H1 (cell line): ENCODE results near the gene RGR. TPM values are rescaled to one million over a fixed set of nuclear protein-coding genes. Genes with fewer than 3 reads are reported as not detected.
A peak's percentile ranks its signal among the peaks of the same experiment; 100 is the strongest.

Source experiments
- CTCF ChIA-PET: fragments of 300-600 bp; sonication (Branson Sonifier 250); formaldehyde crosslinking; loops from one replicate; lab custom pipeline; 2021; ENCODE audit not compliant: partially characterized antibody; lab: Charles Lee
- POLR2A ChIA-PET: fragments of 300-600 bp; sonication (Branson Sonifier 250); formaldehyde crosslinking; loops from one replicate; lab custom pipeline; 2021; ENCODE audit warnings: inconsistent platforms; ENCODE audit not compliant: partially characterized antibody; lab: Charles Lee
- DNase-seq, 2 experiments: peaks; one replicate each; pipeline versions ENCODE4 v3.0.0 to v3.0.0-alpha.2; 2010 to 2022; ENCODE audit warnings: low spot score in 2 of 2, low read depth in 1 of 2, mixed read lengths in 1 of 2
- FAIRE-seq: peaks from 2 replicates; lab custom pipeline; 2011; peaks lifted over from hg19 to GRCh38; lab: Jason Lieb, UNC
- H2AFZ ChIP-seq: 2 replicates; pipeline ENCODE4 v1.8.1; 2012; ENCODE audit warnings: low read length, inconsistent platforms
- H2AK5ac ChIP-seq: 2 replicates; pipeline ENCODE4 v1.6.1; 2013; ENCODE audit warnings: low read depth, low read length
- H2BK120ac ChIP-seq: replicated peaks from 2 replicates; pipeline ENCODE3; 2013; ENCODE audit warnings: low read depth, low read length, inconsistent platforms
- H2BK12ac ChIP-seq: 2 replicates; pipeline ENCODE4 v1.6.1; 2013; ENCODE audit warnings: low read depth, low read length
- H2BK15ac ChIP-seq: 2 replicates; pipeline ENCODE4 v1.6.1; 2013; ENCODE audit warnings: low read length
- H2BK20ac ChIP-seq: 2 replicates; pipeline ENCODE4 v1.6.1; 2013; ENCODE audit warnings: low read length
- H2BK5ac ChIP-seq: 2 replicates; pipeline ENCODE4 v1.6.1; 2013; ENCODE audit warnings: low read depth, low read length
- H3K14ac ChIP-seq: 2 replicates; pipeline ENCODE4 v1.6.1; 2013; ENCODE audit warnings: inconsistent platforms; ENCODE audit not compliant: insufficient read length
- H3K18ac ChIP-seq: 2 replicates; pipeline ENCODE4 v1.6.1; 2013; ENCODE audit warnings: low read length; ENCODE audit errors: extremely low read depth
- H3K23ac ChIP-seq: 2 replicates; pipeline ENCODE4 v1.6.1; 2013; ENCODE audit warnings: inconsistent platforms; ENCODE audit not compliant: insufficient read length
- H3K23me2 ChIP-seq: 2 replicates; pipeline ENCODE4 v1.6.1; 2013; ENCODE audit warnings: low read depth, low read length
- H3K27ac ChIP-seq: 2 replicates; pipeline ENCODE4 v1.6.1; 2011; ENCODE audit warnings: low read depth, low read length, inconsistent platforms
- H3K27me3 ChIP-seq, 4 experiments: replicated peaks in 1 of 4; 1 replicate in 1 of 4; 2 replicates in 3 of 4; pipeline versions ENCODE4 v1.6.1 to v1.8.1; 2011 to 2013; ENCODE audit warnings: low read length in 3 of 4, mild to moderate bottlenecking in 3 of 4, inconsistent platforms in 2 of 4, mixed read lengths in 2 of 4, moderate library complexity in 1 of 4; ENCODE audit not compliant: control insufficient read depth in 3 of 4, insufficient read depth in 3 of 4; ENCODE audit errors: extremely low read depth in 1 of 4
- H3K36me3 ChIP-seq, 4 experiments: 2 replicates each; pipeline versions ENCODE4 v1.6.1 to v1.8.1; 2011 to 2013; ENCODE audit warnings: mild to moderate bottlenecking in 4 of 4, low read length in 3 of 4, moderate library complexity in 2 of 4, control low read depth in 1 of 4, inconsistent platforms in 1 of 4; ENCODE audit not compliant: insufficient read depth in 4 of 4, control insufficient read depth in 2 of 4
- H3K4ac ChIP-seq: replicated peaks from 2 replicates; pipeline ENCODE3; 2013; ENCODE audit warnings: low read length, low read depth, mixed read lengths, inconsistent platforms; ENCODE audit not compliant: insufficient read length
- H3K4me1 ChIP-seq, 4 experiments: replicated peaks in 1 of 4; 1 replicate in 1 of 4; 2 replicates in 3 of 4; pipeline versions ENCODE4 v1.6.1 to v1.8.1; 2011 to 2013; ENCODE audit warnings: low read length in 3 of 4, inconsistent platforms in 2 of 4, mixed read lengths in 1 of 4; ENCODE audit not compliant: insufficient read depth in 4 of 4, control insufficient read depth in 3 of 4
- H3K4me2 ChIP-seq, 2 experiments: 2 replicates each; pipeline versions ENCODE4 v1.6.1 to v1.8.1; 2011 to 2013; ENCODE audit warnings: low read depth in 2 of 2, low read length in 2 of 2, control low read depth in 1 of 2, inconsistent platforms in 1 of 2, mild to moderate bottlenecking in 1 of 2; ENCODE audit not compliant: insufficient read depth in 1 of 2
- H3K4me3 ChIP-seq, 4 experiments: fragments of 200-600, 300-600 bp in 1 of 4; sonication (generic), shearing (Covaris generic), sonication (Bioruptor Twin) in 1 of 4; 2 replicates each; pipeline versions ENCODE4 v1.5.1 to v1.8.1; 2011 to 2016; ENCODE audit warnings: low read length in 4 of 4, low read depth in 3 of 4, control low read depth in 2 of 4, inconsistent platforms in 2 of 4, mild to moderate bottlenecking in 2 of 4, mixed read lengths in 1 of 4, moderate library complexity in 1 of 4; ENCODE audit not compliant: insufficient read depth in 2 of 4; ENCODE audit errors: extremely low read depth in 1 of 4
- H3K56ac ChIP-seq: replicated peaks from 2 replicates; pipeline ENCODE3; 2013; ENCODE audit warnings: low read depth, mild to moderate bottlenecking, mixed read lengths, low read length, inconsistent platforms; ENCODE audit not compliant: insufficient read length
- H3K79me1 ChIP-seq: 2 replicates; pipeline ENCODE4 v1.6.1; 2013; ENCODE audit warnings: low read depth, low read length, control low read depth
- H3K79me2 ChIP-seq, 2 experiments: 2 replicates each; pipeline versions ENCODE4 v1.6.1 to v1.8.1; 2012 to 2013; ENCODE audit warnings: low read length in 2 of 2, mild to moderate bottlenecking in 2 of 2, inconsistent platforms in 1 of 2; ENCODE audit not compliant: insufficient read depth in 2 of 2, control insufficient read depth in 1 of 2
- H3K9ac ChIP-seq, 4 experiments: replicated peaks in 1 of 4; 1 replicate in 1 of 4; 2 replicates in 3 of 4; pipeline versions ENCODE4 v1.6.1 to v1.8.1; 2011 to 2013; ENCODE audit warnings: low read depth in 3 of 4, low read length in 3 of 4, control low read depth in 2 of 4, mild to moderate bottlenecking in 2 of 4, moderate library complexity in 2 of 4, inconsistent platforms in 1 of 4; ENCODE audit errors: extremely low read depth in 1 of 4
- H3K9me3 ChIP-seq, 2 experiments: 2 replicates each; pipeline versions ENCODE4 v1.6.1 to v1.8.1; 2012 to 2013; ENCODE audit warnings: mild to moderate bottlenecking in 2 of 2, moderate library complexity in 2 of 2, control low read depth in 1 of 2, inconsistent platforms in 1 of 2, low read depth in 1 of 2, low read length in 1 of 2, mixed read lengths in 1 of 2; ENCODE audit not compliant: insufficient read depth in 2 of 2
- H4K20me1 ChIP-seq, 2 experiments: replicated peaks in 1 of 2; 2 replicates each; pipeline versions ENCODE3 to v1.8.1; 2011 to 2013; ENCODE audit warnings: inconsistent platforms in 2 of 2, low read length in 2 of 2, mild to moderate bottlenecking in 1 of 2; ENCODE audit not compliant: insufficient read depth in 2 of 2, control insufficient read depth in 1 of 2
- H4K5ac ChIP-seq: 2 replicates; pipeline ENCODE4 v1.6.1; 2013; ENCODE audit warnings: low read length, low read depth, mixed read lengths, inconsistent platforms; ENCODE audit not compliant: insufficient read length
- H4K8ac ChIP-seq: 2 replicates; pipeline ENCODE4 v1.8.0; 2013; ENCODE audit warnings: mild to moderate bottlenecking, moderate library complexity, low read length, inconsistent platforms; ENCODE audit not compliant: insufficient read depth; ENCODE audit errors: extremely low read depth
- H4K91ac ChIP-seq: replicated peaks from 2 replicates; pipeline ENCODE3; 2013; ENCODE audit warnings: low read length, mixed read lengths, inconsistent platforms; ENCODE audit not compliant: insufficient read length
- BACH1 ChIP-seq: IDR thresholded peaks from 2 replicates; pipeline ENCODE4 v1.6.1; 2012; ENCODE audit warnings: low read length, improper control_type of control experiment
- BCL11A ChIP-seq, 2 experiments: IDR thresholded peaks; one replicate each; pipeline ENCODE4 v1.6.1; 2011; ENCODE audit warnings: low read depth in 2 of 2, low read length in 2 of 2, mild to moderate bottlenecking in 2 of 2
- CBX8 ChIP-seq: fragments of 300-800, 300-1000 bp; sonication (generic); IDR thresholded peaks from 2 replicates; pipeline ENCODE4 v1.7.1; 2016; ENCODE audit warnings: low read depth, low read length, borderline replicate concordance
- CEBPB ChIP-seq: IDR thresholded peaks from 2 replicates; pipeline ENCODE4 v1.6.1; 2012; ENCODE audit warnings: low read depth, low read length
- HDAC2 ChIP-seq, 2 experiments: fragments of 300-600 bp in 1 of 2; sonication (generic) in 1 of 2; IDR thresholded peaks; 2 replicates each; pipeline ENCODE4 v1.6.1; 2011 to 2012; ENCODE audit warnings: low read depth in 2 of 2, low read length in 2 of 2, mild to moderate bottlenecking in 2 of 2, moderate library complexity in 2 of 2, borderline replicate concordance in 1 of 2, inconsistent platforms in 1 of 2
- JUN ChIP-seq: IDR thresholded peaks from 2 replicates; pipeline ENCODE4 v1.6.1; 2011; ENCODE audit warnings: low read depth, mild to moderate bottlenecking, improper control_type of control experiment, low read length
- SUZ12 ChIP-seq: fragments of 200-600 bp; sonication (generic); IDR thresholded peaks from 2 replicates; pipeline ENCODE4 v1.6.1; 2012; ENCODE audit warnings: mild to moderate bottlenecking, inconsistent platforms, low read length, moderate library complexity, mixed read lengths
- WGBS, 2 experiments: shearing (Covaris generic) in 1 of 2; methylation state at CpG; one replicate each; pipeline versions ENCODE4 v1.1.6 to v1.1.7; 2013 to 2015; ENCODE audit warnings: low lambda C conversion rate in 2 of 2, mixed read lengths in 2 of 2, inconsistent platforms in 1 of 2, low coverage in 1 of 2, missing lambda C conversion rate in 1 of 2; ENCODE audit not compliant: insufficient replicate concordance in 2 of 2, insufficient coverage in 1 of 2, insufficient read length in 1 of 2; ENCODE audit errors: extremely low coverage in 1 of 2, missing lambda C conversion rate in 1 of 2; 5-methylcytosine and 5-hydroxymethylcytosine counted together
- polyA plus RNA-seq, 7 experiments: library from polyadenylated mRNA; depleted of rRNA in 3 of 7; stranded (reverse) in 5 of 7; unstranded in 2 of 7; fragments of >200 nt in 5 of 7; fragments of 200-250 nt in 2 of 7; gene quantifications; 1 replicate in 5 of 7; 2 replicates in 1 of 7; 4 replicates in 1 of 7; pipeline versions ENCODE4 v1.2.1 to v1.2.3, GENCODE V29; 2011 to 2013; ENCODE audit warnings: missing spikeins in 2 of 7, mixed read lengths in 2 of 7
- total RNA-seq: library from RNA; stranded (reverse); fragmentation: NEBNext Ultra II Directional; extraction: Animal tissue kit (Norgen Biotek cat#: 25700); gene quantifications from 2 replicates; pipeline ENCODE4 v1.2.1, GENCODE V29; 2021
- TF ChIP-seq, protein P1 (sequence below): IDR thresholded peaks from 2 replicates; pipeline ENCODE4 v1.6.1; 2011; ENCODE audit warnings: low read length, improper control_type of control experiment

RGR gene
- total and polyA plus RNA-seq, 2 of the 8 experiments (the other 6 are each of a cell fraction or from before 2014, with no cell fraction given): not detected

DNA sequence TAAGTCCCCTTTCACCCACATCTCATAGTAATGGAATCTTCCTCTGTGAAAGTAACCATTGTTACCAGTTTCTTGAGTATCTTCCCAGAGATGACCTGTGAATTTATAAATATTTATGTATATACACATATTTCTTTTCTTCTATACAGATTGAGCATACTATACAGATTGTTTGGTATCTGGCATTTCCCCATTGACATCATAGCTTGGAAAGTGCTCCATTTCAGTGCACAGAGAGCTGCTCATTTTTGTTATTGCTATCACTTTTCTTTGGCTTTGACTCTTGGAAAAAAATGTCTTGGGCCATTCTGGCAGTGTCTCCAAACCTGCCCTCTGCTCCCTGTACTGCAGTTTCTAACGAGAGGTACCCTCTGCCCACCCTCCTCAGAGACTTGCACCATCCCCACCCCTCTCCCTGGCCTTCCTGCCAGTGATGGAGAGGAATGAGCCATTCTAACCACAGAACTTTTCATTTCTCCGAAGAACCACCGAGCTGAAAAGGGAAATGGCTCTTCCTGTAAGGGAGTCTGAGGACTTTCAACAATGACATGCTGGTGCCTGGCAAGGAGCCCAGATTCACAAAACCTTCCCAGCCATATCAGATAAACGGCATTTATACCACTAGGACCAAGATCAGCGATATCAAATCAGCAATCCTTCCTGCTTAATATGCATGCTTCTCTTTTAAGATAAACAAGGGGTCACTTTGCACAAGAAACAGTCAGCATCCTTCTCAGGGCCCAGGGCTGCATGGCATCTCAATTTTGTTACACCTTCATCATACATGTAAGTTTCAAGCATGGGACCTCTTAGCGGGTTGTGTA lies 63.8 kb downstream of the RGR start:
- Histone ChIP-seq H4K8ac (no peak overlapping the region), H2AK5ac (no peak overlapping the region), H4K20me1 (no peaks in the 10 kb centered on the region), H3K4me3 (no peak overlapping the region), H4K5ac (no peak overlapping the region), H3K23ac (no peak overlapping the region), H3K4ac (no peak overlapping the region), H2BK5ac (no peak overlapping the region; the same call in 1 of the 2 replicates), H2AFZ (0 out of 2 replicates have a peak overlapping the region, but pooled peaks have one; percentile 36), H3K14ac (no peak overlapping the region), H3K9ac (no peak overlapping the region), H3K23me2 (no peaks in the 10 kb centered on the region; the same call in 1 of the 2 replicates), H3K27ac (no peak overlapping the region), H2BK15ac (no peak overlapping the region), H3K36me3 (no peaks in the 10 kb centered on the region), H3K56ac (no peak overlapping the region), H3K4me2 (no peak overlapping the region), H2BK120ac (no peak overlapping the region), H2BK20ac (no peak overlapping the region), H3K4me1 (no peaks in the 10 kb centered on the region), H3K18ac (no peak overlapping the region), H4K91ac (no peak overlapping the region), H3K79me2 (no peaks in the 10 kb centered on the region), H3K9me3 (no peaks in the 10 kb centered on the region), H3K27me3 (no peaks in the 10 kb centered on the region), H2BK12ac (no peak overlapping the region), H3K79me1 (no peaks in the 10 kb centered on the region)
- FAIRE-seq (no peak), DNase-seq (no peak)
- ChIA-PET CTCF (interaction anchor here (0.8 to 2.0 kb wide), 6 partner anchors 8 to 229 kb away, joined by 3 to 8 read pairs (median 5); no protein-coding TSS in a partner anchor), POLR2A (no interaction called here)
- WGBS, 2 experiments: 87% methylated on average over 6 of the region's 6 CpGs; no CpG with 5 or more reads in 1 of the 2 experiments
- TF ChIP-seq CEBPB (no peak), SUZ12 (no peak), HDAC2 (IDR thresholded peaks at IDR 0.05; ENCODE audit: borderline replicate concordance in 1 of 2, low read depth in 2 of 2, low read length in 2 of 2) (no peak), JUN (no peak), CBX8 (no peak), BCL11A (IDR thresholded peaks at IDR 0.05; ENCODE audit: low read depth in 2 of 2, low read length in 2 of 2) (no peak), BACH1 (no peak)
- TF ChIP-seq, protein P1, sequence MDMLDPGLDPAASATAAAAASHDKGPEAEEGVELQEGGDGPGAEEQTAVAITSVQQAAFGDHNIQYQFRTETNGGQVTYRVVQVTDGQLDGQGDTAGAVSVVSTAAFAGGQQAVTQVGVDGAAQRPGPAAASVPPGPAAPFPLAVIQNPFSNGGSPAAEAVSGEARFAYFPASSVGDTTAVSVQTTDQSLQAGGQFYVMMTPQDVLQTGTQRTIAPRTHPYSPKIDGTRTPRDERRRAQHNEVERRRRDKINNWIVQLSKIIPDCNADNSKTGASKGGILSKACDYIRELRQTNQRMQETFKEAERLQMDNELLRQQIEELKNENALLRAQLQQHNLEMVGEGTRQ: no peak
